CD4-positive, alpha-beta T cell treated with Interferon alpha-2 for 1 hour (primary cell): Measurements from ENCODE around the gene NUP98.

Experiments
- DNase-seq, 2 donors: peaks; one replicate each; pipeline ENCODE4 v3.0.0-alpha.2; 2020 to 2022

The NUP98 gene

DNA sequence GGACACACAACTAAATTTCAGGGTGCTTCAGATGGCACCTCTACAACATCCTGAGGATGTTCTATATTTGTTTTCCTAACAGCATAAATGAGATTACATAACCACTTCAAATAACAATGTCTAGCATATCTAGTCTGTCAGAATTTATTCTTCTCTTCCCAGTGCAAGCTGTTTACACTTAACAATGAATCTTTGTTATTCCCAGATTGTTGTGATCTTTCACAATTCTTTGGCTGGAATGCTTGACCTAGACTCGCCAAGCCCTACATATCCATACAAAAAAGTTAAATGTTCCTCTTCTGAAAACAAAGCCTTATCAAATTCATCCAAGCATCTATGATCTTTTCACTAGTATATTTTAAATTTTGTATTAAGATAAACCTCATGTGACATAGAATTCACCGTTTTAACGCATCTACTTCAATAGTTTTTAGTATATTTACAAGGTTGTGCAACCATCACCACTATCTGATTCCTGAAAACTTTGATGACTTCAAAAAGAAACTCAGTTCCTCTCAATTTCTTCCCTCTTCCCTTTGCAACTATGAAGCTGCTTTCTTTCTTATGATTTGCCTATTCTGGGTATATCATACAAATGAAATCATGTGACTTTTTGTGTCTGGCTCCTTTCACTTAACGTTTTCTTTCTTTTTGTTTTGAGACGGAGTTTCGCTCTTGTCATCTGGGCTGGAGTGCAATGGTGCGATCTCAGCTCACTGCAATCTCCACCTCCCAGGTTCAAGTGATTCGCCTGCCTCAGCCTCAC is 64.5 kb downstream of the NUP98 start:
- no peak for DNase-seq

DNA sequence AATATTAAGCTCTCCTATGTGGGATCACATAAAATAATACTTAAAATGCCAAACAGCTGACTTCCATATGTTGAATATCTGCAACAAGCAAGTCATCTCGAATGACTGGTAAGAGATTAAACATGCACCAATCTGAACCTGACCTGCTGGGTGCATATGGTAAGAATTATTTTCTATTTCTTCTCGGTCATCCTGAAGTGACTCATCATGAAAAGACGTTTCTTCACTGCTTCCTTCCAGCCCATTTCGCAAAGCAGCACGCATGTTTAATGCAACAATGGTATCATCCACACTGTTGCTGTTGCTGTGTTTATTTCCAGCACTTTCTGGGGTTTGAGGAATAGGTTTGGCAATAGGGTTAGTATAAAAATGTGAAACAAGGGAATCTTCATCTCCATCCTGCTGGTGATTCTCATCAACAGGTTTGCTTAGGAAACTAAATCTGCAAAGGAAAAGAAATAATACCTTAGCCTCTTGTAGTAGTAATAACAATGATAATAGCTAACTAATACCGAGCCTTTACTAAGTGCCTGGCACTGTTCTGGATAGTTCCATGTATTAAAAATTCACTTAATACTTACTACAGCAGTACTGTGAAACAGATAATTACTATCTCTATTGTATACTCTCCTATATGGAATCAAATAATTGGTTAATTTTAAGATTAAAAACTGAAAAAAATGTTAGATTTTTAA is 74.2 kb downstream of the NUP98 start:
- DNase-seq, result peak in 1 of 2 donors; percentile 23

DNA sequence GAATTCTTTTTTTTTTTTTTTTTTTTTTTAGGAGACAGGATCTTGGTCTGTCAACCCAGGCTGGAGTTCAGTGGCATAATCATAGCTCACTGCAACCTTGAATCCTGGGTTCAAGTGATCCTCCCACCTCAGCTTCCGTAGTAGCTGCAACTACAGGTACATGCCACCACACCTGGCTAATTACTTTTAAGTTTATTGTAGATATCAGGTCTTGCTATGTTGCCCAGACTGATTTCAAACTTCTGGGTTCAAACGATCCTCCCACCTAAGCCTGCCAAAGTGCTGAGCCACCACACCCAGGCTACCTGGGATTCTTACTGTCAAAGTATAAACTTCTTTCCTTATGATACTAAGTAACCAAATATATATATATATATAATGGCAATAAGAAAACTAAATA is 75.3 kb downstream of the NUP98 start:
- no peak for DNase-seq

DNA sequence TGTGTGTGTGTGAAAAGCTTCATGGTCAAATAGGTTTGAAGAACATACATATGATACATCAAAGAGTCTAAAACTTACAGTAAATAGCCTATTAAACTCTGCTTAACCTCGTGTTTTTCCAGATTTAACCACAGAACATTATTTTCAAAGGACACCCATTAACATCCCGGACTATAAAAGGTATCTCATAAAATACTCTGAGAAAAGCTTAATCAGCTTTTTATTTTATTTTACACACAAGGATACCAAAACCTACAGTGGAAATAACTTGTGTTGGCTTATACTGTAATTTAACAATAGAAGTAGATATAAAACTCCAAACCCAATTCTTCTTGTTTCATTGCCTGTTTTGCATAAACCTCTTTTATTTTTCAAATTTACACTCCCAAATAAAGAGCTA is 76.4 kb downstream of the NUP98 start:
- DNase-seq, result no peak

DNA sequence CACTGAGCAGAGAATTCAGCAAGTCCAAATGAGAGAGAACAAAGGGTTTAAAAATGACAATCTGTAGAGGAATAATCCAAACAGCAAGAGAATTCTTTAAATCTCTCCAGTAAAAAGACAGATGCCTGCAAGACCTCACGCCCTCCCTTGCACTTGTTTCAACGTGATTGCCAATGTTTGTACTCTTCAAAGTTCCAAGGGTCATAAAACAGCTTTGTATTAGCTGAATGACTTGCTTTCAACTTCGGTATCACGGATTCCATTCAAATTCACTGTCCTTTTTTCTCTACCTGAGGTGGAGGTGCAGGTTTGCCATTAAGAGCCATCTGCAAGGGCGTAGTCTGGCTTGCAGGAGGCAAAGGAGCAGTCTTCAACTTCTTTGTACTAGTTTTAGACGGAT is 85.1 kb downstream of the NUP98 start:
- DNase-seq, result no peak

DNA sequence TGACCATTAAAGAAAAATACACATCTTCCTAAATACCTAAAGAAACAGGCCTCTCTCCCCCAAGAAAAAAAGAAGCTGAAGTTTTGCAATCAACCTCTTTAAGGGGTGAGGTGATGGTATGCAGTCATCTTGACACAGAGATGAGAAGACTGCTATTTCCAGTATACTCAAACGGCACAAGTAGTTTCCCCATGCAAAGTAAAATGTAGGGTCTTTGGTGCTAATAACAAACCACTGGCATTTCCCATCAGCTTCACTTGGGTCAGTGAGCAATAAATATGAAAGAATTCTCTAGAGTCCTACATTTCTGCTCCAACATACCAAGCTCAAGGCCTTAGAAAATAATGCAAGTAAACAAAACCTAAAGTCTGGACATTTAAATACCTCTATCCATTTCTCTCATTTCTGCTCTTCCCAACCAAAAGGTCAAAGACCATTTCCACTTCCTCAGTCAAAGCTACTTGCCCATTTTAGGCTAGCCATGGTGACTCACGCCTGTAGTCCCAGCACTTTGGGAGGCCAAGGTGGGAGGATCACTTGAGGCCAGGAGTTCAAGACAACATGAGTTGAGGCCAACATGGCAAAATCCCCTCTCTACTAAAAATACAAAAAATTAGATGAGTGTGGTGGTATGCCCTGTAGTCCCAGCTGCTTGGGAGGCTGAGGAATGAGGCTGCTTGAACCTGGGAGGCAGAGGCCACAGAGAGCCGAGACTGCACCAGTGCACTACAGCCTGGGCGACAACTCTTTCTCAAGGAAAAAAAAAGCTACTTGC is 86.7 kb downstream of the NUP98 start:
- DNase-seq, result no peak

DNA sequence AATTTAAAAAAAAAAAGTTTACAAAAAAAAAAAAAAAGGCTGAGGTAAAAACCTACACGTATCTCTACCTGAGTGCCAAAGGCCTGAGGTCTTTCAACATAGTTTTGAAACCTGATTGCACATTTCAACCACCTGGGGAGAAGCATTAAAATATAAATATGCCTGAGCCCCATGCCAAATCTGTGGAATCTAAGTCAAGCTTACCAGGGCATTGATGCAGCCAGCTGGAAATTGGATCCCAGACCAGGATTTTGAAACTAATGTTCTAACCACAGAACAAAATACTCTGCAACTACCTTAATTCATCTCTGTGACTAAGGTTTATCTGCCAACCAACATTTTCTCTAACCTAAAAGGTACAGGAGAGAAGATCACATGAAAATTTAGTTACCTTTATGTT is 87.4 kb downstream of the NUP98 start:
- DNase-seq, result no peak

DNA sequence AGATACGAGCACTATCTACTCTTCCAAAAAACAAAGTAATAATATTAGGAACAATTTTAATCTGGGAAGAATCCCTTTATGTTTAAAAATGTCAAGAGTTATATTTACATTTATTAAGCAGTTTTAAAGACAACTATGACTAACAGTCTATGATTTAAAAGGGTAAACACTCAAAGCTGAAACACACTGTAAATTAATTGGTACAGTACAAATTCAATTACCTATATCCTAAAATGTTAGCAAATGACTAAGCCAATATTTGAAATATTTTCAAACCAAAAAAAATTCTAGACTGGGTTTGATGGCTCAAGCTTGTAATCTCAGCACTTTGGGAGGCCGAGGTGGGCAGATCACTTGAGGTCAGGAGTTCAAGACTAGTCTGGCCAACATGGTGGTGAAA is 90.2 kb downstream of the NUP98 start:
- no peak for DNase-seq

DNA sequence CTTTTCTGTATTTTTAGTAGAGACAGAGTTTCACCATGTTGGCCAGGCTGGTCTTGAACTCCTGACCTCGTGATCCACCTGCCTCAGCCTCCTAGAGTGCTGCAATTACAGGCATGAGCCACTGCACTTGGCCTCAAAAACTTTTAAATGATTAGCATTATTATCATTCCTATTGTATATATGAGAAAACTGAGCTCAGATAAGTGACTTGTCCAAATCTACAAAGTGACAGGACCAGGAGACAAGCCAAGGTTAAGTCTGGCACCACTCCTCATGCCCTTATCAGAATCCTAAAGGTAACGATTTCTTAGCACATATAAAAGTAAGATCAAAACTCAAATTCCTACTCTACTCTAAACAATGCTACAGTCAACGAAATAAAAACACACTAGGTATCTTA is 94.0 kb downstream of the NUP98 start:
- no peak for DNase-seq

DNA sequence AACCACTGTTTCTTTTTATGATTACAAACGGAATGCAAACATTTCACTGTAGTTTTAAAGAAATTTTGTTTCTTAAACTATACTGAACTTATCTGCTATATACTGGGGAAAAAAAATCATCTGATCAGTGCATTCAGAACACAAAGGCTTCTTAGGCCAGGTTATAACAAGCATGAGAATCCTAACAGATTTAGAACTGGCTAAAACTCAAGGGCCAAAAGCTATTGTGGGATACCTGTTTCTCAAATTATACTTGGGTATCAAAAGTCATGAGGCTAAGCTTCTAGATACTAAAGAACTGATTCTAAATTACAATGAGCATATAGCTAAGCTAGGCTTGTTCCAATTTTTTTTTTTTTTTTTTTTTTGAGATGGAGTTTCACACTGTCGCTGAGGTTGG is 96.4 kb downstream of the NUP98 start:
- DNase-seq, result no peak

DNA sequence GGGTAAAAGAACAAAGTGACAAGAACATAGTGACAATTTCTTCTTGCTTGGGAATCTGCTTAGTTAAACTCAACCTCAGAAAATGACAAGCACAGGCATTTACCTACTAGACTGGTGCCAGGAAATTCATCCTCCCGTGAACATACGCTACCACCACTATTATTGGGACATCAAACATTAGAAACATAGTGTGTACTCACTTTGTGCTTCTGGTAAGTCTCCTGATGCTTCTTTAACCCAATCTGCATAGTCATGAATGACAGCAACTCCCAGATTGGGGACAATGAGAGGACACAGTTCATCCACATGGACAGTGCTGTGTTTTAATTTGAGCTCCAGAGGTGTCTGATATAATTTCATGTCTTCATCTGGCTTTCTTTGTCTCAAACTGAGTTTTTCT is 96.9 kb downstream of the NUP98 start:
- DNase-seq, result no peak

DNA sequence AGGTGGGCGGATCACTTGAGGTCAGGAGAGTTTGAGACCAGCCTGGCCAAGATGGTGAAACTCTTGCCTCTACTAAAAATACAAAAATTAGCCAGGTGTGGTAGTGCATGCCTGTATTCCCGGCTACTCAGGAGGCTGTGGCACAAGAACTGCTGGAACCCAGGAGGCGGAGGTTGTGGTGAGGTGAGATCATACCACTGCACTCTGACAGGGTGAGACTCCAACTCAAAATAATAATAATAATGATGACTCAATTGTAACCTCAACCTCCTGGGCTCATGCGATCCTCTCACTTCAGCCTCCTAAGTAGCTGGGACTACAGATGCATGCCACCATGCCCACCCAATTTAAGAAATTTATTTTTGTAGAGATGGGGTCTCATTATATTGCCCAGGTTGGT is 110.6 kb downstream of the NUP98 start:
- no peak for DNase-seq

DNA sequence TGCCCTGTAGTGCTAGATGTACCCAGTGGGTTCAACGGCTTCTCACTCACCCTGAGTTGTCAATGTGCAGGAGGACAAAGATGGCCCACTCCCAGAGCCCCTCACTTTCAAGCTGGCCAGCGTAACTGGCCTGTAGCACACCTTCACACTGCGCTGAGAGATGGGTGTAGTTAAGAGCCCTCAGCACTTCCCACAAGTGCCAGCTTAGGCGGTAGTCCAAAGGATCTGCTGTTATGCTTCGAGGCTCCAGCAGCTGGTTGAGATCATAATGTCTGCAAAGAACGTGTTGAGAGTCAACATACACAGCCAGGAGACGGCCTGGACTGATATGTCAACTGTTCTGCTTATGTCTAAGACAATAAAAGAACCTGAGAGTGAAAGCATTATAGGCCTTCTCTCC is 111.4 kb downstream of the NUP98 start:
- no peak for DNase-seq

DNA sequence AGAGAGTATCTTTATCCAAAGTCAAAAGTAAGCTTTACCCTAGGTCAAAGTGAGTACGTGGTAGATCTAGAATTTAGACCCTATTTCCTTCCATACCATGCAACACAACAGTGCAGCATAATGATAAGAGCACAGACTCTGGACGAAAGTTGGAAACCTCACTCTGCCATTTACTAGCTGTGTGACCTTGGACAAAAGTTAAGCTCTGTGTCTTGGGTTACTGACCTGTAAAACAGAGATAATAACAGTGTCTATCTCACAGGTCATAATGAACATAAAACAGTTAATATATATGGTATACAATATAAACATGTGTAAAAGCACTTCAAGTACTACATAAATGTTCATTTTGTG is 112.6 kb downstream of the NUP98 start:
- DNase-seq, result no peak

DNA sequence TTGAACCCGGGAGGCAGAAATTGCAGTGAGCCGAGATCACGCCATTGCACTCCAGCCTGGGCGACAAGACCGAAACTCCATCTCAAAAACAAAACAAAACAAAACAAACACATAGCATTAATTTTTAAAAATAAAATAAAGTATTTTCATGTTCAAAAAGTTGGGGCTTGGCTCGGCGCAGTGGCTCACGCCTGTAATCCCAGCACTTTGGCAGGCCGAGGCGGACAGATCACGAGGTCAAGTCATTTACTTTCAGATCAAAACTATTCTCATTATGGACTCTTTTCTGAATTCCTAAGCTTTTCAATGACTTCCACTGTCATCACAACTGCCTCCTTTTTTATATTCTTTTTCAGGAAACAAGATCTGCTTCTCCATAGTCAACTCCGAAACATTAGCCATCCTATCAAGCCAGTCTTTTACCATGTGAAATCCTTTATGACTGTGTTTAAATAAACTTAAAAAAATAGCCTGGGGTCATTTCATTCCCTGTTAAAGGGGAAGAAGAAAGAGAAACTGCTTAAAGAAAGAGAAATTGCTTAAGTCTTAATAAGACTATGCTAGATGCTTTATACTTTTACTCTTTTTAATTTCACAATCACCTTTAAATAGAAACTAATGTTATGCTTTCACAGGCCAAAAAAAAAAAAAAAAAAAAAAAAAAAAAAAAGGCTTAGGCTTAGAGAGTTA is 113.1 kb downstream of the NUP98 start:
- DNase-seq, result no peak

DNA sequence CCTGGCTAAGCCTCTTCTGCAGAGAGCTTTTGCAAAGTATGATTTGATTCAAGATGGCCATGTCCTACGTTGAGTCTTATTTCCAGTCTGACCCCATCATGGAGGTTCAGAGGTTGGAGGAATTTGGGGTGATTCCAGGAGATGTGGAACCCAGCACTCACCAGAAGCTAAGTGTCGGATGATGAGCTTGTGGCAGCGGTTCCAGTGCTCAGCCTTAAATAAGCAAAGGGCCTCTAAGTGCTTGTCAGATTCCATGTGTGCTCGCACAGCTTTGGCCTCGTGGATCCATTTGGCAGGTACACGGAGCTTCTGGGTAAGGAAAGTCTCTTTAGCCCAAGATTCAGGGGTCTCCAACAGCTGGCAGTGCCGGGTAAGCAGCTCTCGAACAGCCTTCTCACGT is 114.3 kb downstream of the NUP98 start:
- no peak for DNase-seq

DNA sequence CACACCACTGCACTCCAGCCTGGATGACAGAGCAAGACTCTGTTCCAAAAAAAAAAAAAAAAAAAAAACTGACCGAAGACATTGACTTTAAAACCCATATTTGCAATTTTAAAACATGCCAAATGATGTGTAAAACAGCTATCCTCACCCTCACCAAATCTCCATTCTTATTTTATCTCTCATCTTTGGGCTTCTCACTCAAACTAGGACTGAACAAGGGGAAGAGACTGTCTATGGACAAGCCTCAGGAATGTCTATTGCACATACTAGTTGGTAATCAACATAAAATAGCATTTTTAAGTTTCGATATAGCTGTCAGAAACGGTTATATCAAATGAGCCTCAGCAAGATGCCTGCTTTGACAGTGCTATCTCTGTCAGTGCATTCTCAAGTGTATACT is 118.3 kb downstream of the NUP98 start:
- no peak for DNase-seq

DNA sequence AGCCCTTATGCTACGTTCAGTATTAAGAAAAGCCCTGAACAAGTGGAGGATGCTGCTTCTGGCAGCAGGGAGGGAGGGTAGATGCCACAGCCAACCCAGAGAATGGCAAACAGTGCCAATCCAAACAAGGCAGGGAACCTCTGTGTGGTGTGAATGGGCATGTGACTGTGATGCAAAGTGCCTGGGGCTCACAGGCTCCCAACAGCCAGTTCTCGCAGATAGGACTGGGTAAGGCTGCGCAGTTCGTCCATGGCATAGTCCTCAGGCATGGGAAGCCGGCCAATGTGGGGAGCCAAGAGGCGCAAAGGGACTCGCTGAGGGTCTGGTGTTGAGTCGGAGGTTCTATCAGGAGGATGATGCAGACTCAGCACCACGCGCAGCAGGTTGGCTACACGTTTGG is 121.4 kb downstream of the NUP98 start:
- DNase-seq, result no peak

DNA sequence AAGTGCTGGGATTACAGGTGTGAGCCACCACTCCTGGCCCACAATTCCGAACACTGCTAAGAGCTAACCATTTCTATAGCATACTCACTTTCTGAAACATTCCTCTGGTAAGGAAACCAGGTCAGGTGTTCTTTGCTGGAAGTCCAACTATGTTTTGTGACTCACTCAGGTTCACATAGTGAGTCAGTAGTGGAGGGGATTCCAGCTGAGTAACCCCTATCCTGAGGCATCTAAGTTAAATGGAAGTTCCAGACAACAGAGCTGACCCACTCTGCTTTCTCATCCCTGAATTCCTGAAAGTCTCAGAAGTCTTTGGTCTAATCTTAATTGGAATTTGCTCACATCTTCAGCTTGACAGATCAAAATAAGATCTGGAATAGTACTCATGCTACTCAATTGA is 123.2 kb downstream of the NUP98 start:
- no peak for DNase-seq

DNA sequence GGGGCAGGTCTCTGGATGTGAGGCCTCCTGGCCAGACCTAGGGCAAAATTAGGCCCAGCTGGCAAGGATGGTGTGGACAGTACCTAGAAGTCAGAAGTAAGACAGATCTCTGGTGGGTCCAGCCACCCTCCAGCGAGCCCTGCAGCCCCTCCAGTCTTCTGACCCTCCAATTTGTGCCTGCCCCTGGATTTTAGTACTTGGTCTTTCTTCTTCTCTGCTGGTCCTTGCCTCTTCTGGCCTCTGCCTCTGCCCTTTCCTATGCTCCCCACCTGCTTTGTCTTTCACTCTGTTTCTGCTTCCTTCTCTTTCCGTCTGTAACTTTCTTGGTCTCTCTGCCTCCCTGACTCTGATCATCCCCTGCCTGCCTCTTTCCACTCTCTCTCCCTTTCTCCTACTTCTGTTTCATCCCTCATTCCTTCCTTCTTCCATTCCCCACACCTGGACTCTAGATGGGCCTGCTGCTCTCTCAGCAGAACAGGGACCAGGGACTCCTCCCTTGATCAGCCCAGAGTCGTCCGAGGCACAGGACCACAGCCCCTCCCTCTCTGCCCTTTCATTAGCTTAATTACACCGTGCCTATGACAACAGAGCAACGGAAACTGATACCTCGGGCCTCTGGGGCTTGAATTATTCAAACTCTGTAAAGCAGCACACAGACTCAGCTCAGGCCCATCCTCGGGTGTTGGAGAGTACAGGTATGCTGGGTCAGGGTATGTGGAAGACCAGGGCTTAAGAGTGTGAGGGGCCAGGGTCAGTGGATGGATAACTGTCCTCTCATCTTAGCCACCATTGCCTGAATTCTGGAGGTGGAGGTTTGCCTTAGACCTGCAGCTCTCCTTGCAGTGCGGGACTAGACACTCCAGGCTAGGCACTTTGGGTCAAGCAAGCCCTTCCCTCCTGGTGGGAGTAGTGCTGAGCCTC is 125.8 kb downstream of the NUP98 start, which contains the start of gene CHRNA10:
Gene CHRNA10 (minus strand): TSS at position 51 of the 921 bp plus-strand sequence. CDS start 72 bp downstream, outside the sequence.
- DNase-seq, result no peak

DNA sequence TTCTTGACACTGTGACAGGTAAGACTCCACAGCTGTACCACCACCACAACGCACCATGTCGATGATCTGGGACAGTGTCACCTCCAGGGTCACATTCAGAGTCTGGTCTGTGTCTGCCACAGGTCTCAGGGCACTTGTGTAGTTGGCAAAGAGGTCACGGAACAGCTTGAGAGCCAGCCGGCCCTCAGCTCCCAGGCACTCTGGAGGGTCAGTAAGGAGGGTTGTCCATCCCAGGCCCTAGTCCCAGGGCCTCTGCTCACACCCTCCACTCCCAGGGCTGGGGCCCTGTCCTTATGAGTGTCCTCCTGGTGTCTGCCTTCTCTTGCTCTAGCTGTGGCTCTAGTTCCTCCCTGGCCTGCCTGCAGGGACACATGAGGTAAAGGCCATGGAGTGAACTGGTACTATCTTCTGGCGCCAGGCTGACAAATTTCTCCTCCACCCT is 127.6 kb downstream of the NUP98 start:
- DNase-seq, result no peak

DNA sequence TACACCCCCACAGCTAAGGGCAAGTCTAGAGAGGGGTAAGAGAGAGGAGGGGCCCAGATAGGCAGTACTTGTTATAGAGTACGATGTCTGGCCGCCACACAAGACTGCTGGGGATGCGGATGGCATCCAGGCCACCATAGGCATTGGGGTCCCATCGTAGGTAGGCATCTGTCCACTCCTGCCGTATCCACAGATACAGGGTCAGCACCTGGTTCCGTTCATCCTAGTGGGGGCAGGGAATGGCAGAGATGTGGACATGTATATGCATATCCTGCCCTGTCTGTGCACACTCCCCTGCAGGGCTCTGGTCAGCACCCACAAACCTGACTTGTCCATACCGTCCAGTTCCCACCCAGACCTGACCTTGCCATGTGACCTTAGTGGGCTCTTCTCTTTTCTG is 128.2 kb downstream of the NUP98 start:
- no peak for DNase-seq
